COLO829 (cell line): ENCODE results near the gene EPM2A.
"Not testable (repeated sequence)": the region's sequence is repeated elsewhere in the genome, so short reads cannot be mapped to it uniquely, and the experiment has no call there.

Experiments
- DNase-seq: peaks from one replicate; pipeline ENCODE4 v3.0.0; 2012; ENCODE audit warnings: low spot score

The EPM2A gene

GRCh38 chr6:145735356-145736165, at the start of gene EPM2A:
TSS of gene EPM2A (minus strand) at chr6:145735520. CDS start at chr6:145735498, 22 bp downstream.
- DNase-seq, result peak; percentile 44

DNA sequence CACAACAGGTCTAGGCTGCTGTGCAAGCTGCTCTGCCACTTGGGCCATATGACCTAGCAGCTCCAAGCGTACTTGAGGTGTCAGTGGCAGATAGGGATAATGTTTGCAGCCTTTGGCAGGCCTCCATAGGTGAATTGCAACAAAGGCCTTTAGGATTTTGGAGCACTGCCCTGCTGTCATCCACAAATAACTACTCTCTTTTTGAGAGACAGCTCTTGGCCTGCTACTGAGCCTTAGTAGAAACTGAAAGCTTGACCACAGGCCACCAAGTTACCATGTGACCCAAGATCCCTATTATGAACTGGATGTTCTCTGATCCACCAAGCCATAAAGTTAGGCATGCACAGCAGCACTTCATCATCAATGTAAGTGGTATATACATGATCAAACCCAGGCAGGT, 49.4 kb upstream of the EPM2A start:
- DNase-seq, result no peak

- DNase-seq, result no peak
Observed at GRCh38 chr6:145783796-145784195, 48.5 kb upstream of the EPM2A start.

GRCh38 chr6:145772846-145773245, 37.5 kb upstream of the EPM2A start:
- no peak for DNase-seq

DNA sequence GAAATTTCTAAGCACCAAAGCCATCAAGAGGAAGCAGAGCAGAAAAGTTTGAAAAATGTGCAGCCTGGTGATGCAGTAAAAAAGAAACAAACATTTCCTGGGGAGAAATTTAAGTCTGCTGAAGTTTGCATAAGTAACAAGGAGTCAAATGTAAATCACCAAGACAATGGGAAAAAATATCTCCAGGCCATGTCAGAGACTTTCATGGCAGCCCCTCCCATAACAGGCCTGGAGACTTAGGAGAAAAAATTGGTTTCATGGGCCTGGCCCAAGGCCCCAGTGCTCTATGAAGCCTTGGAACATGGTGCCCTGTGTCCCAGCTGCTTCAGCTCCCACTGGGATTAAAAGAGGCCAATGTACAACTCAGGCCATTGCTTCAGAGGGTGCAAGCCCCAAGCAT, 30.1 kb upstream of the EPM2A start:
- DNase-seq, result no peak

GRCh38 chr6:145763742-145764141, 28.4 kb upstream of the EPM2A start:
- DNase-seq, result no peak

DNA sequence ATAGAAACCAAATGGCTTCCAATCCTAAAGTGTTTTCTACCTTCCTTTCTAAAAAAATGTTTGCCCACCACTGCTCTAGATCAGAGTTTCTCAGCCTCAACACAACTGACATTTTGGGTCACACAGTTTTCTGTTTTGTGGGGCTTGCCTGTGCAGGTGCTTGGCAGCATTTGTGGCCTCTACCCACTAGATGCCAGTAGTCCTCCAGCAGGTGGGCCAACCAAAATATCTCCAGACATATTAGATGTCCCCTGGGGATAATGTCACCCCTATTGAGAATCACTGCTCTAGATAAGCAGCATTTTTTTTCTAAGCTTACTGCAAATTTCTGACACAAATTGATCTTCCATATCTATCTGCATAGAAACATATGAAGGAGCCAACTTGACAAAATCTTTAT, 26.3 kb upstream of the EPM2A start:
- no peak for DNase-seq

DNA sequence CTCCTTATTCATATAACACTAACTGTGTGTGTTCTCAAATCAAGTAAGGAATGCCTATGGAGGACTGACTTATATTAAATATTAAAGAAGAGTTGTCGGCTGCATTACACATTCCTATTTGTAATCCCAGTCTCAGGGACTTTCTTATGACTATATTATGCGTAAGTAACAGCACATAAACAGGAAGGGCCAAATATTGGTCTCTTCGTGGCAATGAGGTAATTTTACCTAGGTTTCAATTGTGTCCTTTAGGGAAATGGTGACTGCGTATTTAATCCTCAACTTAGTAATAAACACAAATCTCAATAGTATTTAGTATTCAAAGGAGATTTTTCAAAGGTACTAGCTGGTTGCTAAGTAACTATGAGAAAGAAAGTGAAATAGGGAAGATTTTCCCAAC, 22.8 kb upstream of the EPM2A start:
- no peak for DNase-seq

DNA sequence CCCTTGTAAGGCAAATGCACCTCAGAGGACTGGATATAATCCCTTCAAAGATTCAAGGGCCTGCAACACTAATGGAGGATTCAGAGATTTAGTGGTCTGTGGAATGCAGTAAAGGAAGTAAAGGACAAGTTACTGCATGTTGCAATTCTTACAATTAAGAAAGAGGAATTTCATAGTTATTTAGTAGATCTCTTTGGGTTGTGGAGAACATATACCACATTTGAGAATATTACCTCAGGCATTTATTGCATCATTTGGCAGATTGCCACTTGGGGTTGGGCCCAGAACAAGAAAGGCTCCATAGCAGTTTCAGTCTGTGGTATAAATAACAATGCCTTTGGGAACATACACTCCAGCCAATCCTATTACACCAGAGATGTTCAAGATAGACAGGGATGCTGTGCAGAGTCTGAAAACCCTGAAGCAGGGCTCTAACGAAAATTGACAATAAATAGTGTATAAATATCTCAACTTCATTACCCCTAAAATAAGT, 20.9 kb upstream of the EPM2A start:
- DNase-seq, result peak; percentile 20

DNA sequence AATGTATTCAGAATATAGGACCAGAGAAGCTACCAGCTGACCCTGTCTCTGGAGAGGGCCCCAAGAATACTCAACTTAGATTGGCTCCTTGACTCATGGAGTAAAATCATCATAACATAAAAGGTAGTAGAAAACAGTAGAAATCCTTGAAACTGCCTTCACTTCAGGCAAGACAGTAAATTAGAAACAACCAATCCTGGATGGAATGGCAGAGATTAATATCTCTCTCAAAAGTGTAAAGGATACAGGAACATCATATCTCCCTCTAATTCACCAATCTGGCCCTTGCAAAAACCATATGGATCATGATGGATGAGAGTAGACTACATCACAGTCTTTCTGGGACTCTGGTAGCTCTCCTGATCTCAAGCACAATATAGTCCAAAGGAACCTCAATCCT, 20.4 kb upstream of the EPM2A start:
- no peak for DNase-seq

- DNase-seq, result no peak
Observed at GRCh38 chr6:145752638-145753037, 17.3 kb upstream of the EPM2A start.

GRCh38 chr6:145749632-145750031, 14.3 kb upstream of the EPM2A start:
- DNase-seq, result peak; percentile 27

DNA sequence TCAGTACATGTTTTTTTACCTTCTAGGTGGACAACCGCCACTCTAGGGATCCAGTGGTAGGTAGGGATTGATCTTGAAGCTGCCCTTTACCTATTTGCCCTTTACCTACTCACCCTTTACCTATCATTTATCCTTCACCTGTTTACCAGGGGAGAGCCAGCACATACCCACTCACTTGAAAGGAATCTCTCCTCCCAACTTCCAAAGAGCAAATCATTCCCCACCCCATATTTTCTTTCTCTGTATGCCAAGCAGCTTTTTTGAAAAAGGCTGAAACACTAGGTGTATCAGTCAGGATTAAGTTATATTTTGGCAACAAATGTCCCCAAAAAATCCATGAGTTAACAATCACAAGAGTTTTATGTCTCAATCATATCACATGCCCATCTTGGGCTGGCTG, 10.5 kb upstream of the EPM2A start:
- DNase-seq, result no peak

DNA sequence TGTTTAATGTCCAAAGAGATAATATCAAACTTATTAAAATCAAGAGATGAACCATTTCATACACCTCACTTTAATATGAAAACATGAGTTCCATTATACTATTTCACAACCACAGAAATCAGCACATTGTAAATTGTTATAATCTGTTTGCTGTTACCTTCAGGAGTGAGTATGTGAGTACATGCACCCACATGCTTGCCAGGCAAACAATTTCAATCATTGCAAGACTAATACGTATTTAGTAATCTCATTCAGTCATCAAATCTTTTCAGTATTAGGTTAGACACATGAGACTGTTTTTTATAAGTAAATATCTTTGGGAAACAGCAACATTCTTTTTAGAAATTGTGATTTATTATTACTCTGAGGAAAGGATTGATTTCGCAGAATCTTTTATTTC, 9.3 kb upstream of the EPM2A start:
- DNase-seq, result no peak

- no peak for DNase-seq
Observed at GRCh38 chr6:145743332-145743731, 8.0 kb upstream of the EPM2A start.

DNA sequence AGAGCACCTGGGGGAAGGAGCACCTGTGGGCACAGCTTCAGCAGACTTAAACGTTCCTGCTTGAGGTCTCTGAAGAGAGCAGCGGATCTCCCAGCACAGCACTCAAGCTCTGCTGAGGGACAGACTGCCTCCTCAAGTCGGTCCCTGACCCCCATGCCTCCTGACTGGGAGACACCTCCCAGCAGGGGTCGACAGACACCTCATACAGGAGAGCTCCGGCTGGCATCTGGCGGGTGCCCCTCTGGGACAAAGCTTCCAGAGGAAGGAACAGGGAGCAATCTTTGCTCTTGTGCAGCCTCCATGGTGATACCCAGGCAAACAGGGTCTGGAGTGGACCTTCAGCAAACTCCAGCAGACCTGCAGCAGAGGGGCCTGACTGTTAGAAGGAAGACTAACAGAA, 7.2 kb upstream of the EPM2A start:
- not testable (repeated sequence) for DNase-seq

GRCh38 chr6:145739685-145740084, 4.4 kb upstream of the EPM2A start:
- DNase-seq, result not testable (repeated sequence)

GRCh38 chr6:145738265-145738664, 2.9 kb upstream of the EPM2A start:
- no peak for DNase-seq

DNA sequence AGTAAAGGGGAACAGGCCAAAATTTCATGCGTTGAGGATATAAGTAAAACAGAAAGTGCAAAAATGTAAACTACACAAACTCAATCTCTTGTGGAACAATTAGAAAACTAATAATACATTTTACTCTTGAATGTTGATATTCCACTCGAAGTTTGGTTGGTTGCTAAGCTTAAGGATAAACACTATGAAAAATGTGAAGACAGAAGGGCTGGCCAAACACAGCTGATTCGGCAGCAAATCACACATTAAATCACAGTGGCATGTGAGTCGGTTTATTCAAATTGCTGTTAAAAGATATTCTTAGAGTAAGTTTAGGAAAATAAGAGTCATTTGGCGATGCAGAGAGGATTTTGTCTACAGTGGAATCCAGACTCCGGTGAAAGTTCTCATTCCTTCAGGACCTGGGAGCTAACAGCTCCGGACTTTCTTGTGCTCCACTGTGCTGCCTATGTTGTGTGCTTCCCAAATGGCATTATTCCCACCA, 1.4 kb upstream of the EPM2A start:
- no peak for DNase-seq

DNA sequence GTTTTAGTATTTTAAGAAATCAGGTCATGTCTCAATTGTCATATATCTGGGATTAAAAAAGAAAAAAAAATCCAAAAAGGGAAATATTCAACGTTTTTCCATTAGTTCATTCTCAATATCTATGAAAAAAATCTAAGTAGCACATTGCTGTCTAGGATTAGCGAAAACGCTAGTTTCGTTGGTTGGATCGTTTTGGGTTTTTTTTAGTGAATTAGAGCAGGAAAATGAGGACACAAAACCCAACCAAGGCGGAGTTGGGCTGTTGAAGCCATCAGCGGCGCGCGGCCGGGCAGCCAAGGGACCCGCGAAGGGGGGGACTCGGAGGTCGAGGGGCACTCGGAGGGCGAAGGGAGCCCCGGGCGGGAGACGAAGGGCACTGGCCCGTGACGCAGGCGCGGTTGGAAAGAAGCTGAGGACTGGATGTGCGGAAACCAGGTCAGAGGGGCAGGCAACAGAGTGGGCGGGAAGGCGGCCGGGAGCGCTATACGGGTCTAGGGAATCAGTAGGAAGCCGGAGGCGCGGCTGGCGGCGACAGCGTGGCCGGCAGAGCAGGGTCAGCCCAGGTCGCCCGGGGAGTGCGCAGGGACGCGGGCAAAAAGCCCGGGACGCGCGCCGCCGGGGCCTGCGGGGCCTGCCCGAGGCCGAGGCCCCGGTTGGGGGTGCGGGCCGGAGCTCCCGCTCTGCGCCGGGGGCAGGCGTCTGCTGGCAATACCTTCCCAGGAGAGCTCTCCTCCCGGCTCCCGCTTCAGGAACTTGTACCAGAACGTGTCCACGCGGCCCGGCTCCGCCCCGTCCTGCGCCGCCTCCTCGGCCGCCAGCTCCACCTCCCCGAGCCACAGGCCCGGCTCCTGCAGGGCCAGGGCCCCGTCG, 599 bp downstream of the EPM2A start:
- peak; percentile 68 for DNase-seq

DNA sequence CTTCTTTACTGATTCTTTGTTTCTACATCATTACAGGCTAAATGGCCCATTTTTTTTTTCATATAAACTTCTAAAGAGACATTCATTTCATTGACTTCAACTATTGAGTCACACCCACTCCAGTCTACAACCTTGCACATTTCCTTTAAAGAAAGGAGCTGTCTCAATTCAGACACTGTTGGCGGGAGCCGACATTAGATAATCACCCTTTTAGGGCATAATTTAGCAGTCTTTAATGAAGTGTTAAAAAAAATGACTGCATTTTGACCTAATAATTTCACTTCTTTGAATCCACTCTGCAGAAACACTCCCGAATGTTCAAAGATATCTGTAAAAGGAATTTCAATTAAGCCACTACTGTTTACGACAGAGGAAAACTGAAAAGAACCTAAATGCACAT, 1.5 kb downstream of the EPM2A start:
- DNase-seq, result peak; percentile 16

GRCh38 chr6:145733207-145733606, 2.1 kb downstream of the EPM2A start:
- no peak for DNase-seq

- no peak for DNase-seq
Observed at GRCh38 chr6:145731447-145731846, 3.9 kb downstream of the EPM2A start.
